ENCODE measurements around the gene FOXN3. TPM values are rescaled to one million over a fixed set of nuclear protein-coding genes. Genes with fewer than 3 reads are reported as not detected.

FOXN3 gene
- total and polyA plus RNA-seq, 2 experiments from 2014 or later = 98.9 to 167 TPM

DNA sequence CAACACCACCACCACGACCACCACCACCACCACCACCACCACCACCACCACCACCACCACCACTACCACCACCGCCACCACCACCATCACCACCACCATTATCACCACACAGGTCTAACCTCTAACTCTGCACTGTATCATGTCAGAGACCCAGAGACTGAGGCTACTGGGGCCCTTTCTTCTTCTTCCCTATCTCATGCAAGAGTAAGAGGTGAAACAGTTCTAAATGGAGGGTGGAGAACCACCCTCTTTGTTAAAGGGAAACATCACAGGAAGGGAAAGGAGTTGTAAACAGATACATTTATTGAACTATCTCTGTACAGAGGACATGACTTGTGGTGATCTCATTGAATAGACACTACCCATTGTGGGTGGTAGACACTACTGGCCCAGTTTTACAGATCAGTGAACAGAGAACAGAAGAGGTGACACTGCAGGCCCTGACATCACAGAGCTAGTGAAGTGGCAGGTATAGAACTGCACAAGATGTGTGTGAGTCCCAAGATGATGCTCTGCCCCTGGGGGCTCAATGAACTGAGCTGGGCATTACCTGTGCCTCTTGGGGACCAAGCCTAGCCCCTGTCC, 91.6 kb downstream of the FOXN3 start (continued):
- TF ChIP-seq, protein P1, sequence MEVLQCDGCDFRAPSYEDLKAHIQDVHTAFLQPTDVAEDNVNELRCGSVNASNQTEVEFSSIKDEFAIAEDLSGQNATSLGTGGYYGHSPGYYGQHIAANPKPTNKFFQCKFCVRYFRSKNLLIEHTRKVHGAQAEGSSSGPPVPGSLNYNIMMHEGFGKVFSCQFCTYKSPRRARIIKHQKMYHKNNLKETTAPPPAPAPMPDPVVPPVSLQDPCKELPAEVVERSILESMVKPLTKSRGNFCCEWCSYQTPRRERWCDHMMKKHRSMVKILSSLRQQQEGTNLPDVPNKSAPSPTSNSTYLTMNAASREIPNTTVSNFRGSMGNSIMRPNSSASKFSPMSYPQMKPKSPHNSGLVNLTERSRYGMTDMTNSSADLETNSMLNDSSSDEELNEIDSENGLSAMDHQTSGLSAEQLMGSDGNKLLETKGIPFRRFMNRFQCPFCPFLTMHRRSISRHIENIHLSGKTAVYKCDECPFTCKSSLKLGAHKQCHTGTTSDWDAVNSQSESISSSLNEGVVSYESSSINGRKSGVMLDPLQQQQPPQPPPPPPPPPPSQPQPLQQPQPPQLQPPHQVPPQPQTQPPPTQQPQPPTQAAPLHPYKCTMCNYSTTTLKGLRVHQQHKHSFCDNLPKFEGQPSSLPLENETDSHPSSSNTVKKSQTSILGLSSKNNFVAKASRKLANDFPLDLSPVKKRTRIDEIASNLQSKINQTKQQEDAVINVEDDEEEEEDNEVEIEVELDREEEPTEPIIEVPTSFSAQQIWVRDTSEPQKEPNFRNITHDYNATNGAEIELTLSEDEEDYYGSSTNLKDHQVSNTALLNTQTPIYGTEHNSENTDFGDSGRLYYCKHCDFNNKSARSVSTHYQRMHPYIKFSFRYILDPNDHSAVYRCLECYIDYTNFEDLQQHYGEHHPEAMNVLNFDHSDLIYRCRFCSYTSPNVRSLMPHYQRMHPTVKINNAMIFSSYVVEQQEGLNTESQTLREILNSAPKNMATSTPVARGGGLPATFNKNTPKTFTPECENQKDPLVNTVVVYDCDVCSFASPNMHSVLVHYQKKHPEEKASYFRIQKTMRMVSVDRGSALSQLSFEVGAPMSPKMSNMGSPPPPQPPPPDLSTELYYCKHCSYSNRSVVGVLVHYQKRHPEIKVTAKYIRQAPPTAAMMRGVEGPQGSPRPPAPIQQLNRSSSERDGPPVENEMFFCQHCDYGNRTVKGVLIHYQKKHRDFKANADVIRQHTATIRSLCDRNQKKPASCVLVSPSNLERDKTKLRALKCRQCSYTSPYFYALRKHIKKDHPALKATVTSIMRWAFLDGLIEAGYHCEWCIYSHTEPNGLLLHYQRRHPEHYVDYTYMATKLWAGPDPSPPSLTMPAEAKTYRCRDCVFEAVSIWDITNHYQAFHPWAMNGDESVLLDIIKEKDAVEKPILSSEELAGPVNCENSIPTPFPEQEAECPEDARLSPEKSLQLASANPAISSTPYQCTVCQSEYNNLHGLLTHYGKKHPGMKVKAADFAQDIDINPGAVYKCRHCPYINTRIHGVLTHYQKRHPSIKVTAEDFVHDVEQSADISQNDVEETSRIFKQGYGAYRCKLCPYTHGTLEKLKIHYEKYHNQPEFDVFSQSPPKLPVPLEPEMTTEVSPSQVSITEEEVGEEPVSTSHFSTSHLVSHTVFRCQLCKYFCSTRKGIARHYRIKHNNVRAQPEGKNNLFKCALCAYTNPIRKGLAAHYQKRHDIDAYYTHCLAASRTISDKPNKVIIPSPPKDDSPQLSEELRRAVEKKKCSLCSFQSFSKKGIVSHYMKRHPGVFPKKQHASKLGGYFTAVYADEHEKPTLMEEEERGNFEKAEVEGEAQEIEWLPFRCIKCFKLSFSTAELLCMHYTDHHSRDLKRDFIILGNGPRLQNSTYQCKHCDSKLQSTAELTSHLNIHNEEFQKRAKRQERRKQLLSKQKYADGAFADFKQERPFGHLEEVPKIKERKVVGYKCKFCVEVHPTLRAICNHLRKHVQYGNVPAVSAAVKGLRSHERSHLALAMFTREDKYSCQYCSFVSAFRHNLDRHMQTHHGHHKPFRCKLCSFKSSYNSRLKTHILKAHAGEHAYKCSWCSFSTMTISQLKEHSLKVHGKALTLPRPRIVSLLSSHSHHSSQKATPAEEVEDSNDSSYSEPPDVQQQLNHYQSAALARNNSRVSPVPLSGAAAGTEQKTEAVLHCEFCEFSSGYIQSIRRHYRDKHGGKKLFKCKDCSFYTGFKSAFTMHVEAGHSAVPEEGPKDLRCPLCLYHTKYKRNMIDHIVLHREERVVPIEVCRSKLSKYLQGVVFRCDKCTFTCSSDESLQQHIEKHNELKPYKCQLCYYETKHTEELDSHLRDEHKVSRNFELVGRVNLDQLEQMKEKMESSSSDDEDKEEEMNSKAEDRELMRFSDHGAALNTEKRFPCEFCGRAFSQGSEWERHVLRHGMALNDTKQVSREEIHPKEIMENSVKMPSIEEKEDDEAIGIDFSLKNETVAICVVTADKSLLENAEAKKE (CRISPR knock-in tag; IDR thresholded peaks at IDR 0.05) = no peak
- TF ChIP-seq, protein P2, sequence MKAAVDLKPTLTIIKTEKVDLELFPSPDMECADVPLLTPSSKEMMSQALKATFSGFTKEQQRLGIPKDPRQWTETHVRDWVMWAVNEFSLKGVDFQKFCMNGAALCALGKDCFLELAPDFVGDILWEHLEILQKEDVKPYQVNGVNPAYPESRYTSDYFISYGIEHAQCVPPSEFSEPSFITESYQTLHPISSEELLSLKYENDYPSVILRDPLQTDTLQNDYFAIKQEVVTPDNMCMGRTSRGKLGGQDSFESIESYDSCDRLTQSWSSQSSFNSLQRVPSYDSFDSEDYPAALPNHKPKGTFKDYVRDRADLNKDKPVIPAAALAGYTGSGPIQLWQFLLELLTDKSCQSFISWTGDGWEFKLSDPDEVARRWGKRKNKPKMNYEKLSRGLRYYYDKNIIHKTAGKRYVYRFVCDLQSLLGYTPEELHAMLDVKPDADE (IDR thresholded peaks at IDR 0.05) = no peak
- TF ChIP-seq EZH2 (IDR thresholded peaks at IDR 0.05; ENCODE audit: low read depth, unreplicated experiment) (no peak), EZH2phosphoT487 (IDR thresholded peaks at IDR 0.05; ENCODE audit: unreplicated experiment) (no peak), JUNB (IDR thresholded peaks at IDR 0.05; ENCODE audit: unreplicated experiment) (no peak), ZNF331 (CRISPR knock-in tag; IDR thresholded peaks at IDR 0.05; ENCODE audit: low read depth) (no peak), ZNF114 (CRISPR knock-in tag; IDR thresholded peaks at IDR 0.05) (no peak), POLR2AphosphoS5 (IDR thresholded peaks at IDR 0.05; ENCODE audit: low read depth) (no peak), NANOG (IDR thresholded peaks at IDR 0.05; ENCODE audit: borderline replicate concordance) (no peak)
- TF ChIP-seq, protein P3, sequence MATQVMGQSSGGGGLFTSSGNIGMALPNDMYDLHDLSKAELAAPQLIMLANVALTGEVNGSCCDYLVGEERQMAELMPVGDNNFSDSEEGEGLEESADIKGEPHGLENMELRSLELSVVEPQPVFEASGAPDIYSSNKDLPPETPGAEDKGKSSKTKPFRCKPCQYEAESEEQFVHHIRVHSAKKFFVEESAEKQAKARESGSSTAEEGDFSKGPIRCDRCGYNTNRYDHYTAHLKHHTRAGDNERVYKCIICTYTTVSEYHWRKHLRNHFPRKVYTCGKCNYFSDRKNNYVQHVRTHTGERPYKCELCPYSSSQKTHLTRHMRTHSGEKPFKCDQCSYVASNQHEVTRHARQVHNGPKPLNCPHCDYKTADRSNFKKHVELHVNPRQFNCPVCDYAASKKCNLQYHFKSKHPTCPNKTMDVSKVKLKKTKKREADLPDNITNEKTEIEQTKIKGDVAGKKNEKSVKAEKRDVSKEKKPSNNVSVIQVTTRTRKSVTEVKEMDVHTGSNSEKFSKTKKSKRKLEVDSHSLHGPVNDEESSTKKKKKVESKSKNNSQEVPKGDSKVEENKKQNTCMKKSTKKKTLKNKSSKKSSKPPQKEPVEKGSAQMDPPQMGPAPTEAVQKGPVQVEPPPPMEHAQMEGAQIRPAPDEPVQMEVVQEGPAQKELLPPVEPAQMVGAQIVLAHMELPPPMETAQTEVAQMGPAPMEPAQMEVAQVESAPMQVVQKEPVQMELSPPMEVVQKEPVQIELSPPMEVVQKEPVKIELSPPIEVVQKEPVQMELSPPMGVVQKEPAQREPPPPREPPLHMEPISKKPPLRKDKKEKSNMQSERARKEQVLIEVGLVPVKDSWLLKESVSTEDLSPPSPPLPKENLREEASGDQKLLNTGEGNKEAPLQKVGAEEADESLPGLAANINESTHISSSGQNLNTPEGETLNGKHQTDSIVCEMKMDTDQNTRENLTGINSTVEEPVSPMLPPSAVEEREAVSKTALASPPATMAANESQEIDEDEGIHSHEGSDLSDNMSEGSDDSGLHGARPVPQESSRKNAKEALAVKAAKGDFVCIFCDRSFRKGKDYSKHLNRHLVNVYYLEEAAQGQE (IDR thresholded peaks at IDR 0.05; ENCODE audit: unreplicated experiment) = no peak

Measured in GM23338 (cell line).